Peyer's patch (tissue), 4 donors: Measurements from ENCODE around the gene SEC14L2. TPM values are rescaled to one million over a fixed set of nuclear protein-coding genes. Genes with fewer than 3 reads are reported as not detected.
"Not testable (repeated sequence)": the region's sequence is repeated elsewhere in the genome, so short reads cannot be mapped to it uniquely, and the experiment has no call there.

Experiments used
- DNase-seq, 3 donors: peaks; one replicate each; pipeline ENCODE4 v3.0.0-alpha.2; 2017 to 2019
- H3K27ac ChIP-seq, 4 donors: fragments of 200-600 bp; sonication (generic); one replicate each; pipeline ENCODE4 v1.5.1; 2016 to 2019
- H3K27me3 ChIP-seq, 2 donors: fragments of 200-600 bp; sonication (generic); one replicate each; pipeline ENCODE4 v1.5.1; 2019
- H3K36me3 ChIP-seq, 3 donors: fragments of 200-600 bp; sonication (generic); one replicate each; pipeline ENCODE4 v1.5.1; 2016 to 2019
- H3K4me1 ChIP-seq, 4 donors: fragments of 200-600 bp; sonication (generic); one replicate each; pipeline ENCODE4 v1.5.1; 2016 to 2019
- H3K4me3 ChIP-seq, 4 donors: fragments of 200-600 bp; sonication (generic); 1 replicate in 3 of 4; 2 replicates in 1 of 4; pipeline ENCODE4 v1.5.1; 2016 to 2019; ENCODE audit warnings: mild to moderate bottlenecking in 1 of 4
- H3K9me3 ChIP-seq, 4 donors: fragments of 200-600 bp; sonication (generic); one replicate each; pipeline ENCODE4 v1.5.1; 2016 to 2019; ENCODE audit warnings: mild to moderate bottlenecking in 1 of 4
- CTCF ChIP-seq, 6 experiments: fragments of 450-650 bp in 4 of 6; fragments of 200-600 bp in 2 of 6; sonication (generic) in 1 of 6; IDR thresholded peaks; one replicate each; pipeline ENCODE4 v1.5.1; 2017 to 2019; ENCODE audit warnings: antibody characterized with exemption in 6 of 6, mild to moderate bottlenecking in 3 of 6, moderate library complexity in 1 of 6
- POLR2A ChIP-seq, 2 donors: fragments of 450-650 bp; IDR thresholded peaks; one replicate each; pipeline ENCODE4 v1.5.1; 2017; ENCODE audit warnings: antibody characterized with exemption in 2 of 2, mild to moderate bottlenecking in 2 of 2, moderate library complexity in 2 of 2
- total RNA-seq, 4 donors: library from RNA; depleted of rRNA; stranded (reverse); fragments of >200 nt; gene quantifications; one replicate each; pipeline ENCODE4 v1.1.0, GENCODE V29; 2016

Gene SEC14L2
- total RNA-seq, 4 donors from 2014 or later: 3.3 to 53.6 (median 34.6) TPM

GRCh38 chr22:30402028-30402765 lies 5.4 kb downstream of the SEC14L2 start:
- Histone ChIP-seq H3K4me1 (peaks cover 0 to 28% (median 3%) of the 10 kb centered on the region in 4 donors), H3K36me3 (peaks cover 0 to 19% (median 0%) of the 10 kb centered on the region in 3 donors), H3K27ac (no peak overlapping the region), H3K9me3 (no peaks in the 10 kb centered on the region), H3K27me3 (no peaks in the 10 kb centered on the region), H3K4me3 (no peak overlapping the region)
- TF ChIP-seq POLR2A (IDR thresholded peaks at IDR 0.05) (no peak), CTCF (IDR thresholded peaks at IDR 0.05) (no peak)
- DNase-seq: no peak

DNA sequence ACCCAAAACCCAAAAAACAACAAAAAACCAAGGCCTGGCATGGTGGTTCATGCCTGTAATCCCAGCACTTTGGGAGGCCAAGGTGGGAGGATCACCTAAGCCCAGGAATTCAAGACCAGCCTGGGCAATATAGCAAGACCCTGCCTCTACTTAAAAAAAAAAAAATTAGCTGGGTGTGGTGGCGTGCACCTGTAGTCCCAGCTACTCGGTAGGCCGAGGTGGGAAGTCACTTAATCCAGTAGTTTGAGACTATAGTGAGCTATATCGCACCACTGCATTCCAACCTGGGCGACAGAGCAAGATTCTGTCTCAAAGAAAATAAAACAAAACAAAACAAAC lies 5.9 kb downstream of the SEC14L2 start:
- not testable (repeated sequence) for H3K4me3 ChIP-seq, H3K9me3 ChIP-seq, H3K27me3 ChIP-seq, DNase-seq
- Histone ChIP-seq H3K4me1 (peaks cover 0 to 23% (median 0%) of the 10 kb centered on the region in 4 donors), H3K36me3 (peaks cover 0 to 25% (median 0%) of the 10 kb centered on the region in 3 donors), H3K27ac (peak overlapping the region in 1 of 4 donors; percentile 25)

DNA sequence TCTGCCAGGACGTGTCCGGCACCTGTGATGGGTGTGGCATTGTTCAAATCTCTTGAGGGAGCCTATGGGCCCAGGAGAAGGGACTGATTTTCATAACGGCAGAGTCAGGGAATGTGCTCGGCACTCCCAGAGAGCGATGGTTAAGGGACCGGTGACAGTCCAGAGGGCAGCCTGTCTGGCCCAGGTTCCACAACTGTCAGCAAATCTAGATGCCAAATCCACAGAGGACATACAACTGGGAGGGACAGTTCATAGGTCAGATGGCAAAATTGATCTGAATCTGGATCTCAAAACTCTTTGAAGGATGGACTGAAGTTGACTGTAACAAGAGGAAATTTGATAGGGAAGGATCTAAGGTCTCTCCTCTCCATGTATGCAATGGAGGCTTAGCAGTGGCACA lies 7.5 kb downstream of the SEC14L2 start:
- H3K36me3 ChIP-seq: peaks cover 0 to 41% (median 0%) of the 10 kb centered on the region in 3 donors
- no peak for DNase-seq
- no peaks in the 10 kb centered on the region for H3K27me3 ChIP-seq
- TF ChIP-seq CTCF (IDR thresholded peaks at IDR 0.05) (no peak), POLR2A (IDR thresholded peaks at IDR 0.05) (no peak)
- peaks cover 0 to 9% (median 0%) of the 10 kb centered on the region in 4 donors for H3K4me1 ChIP-seq
- H3K4me3 ChIP-seq: no peak overlapping the region
- no peaks in the 10 kb centered on the region for H3K9me3 ChIP-seq
- peak overlapping the region in 1 of 4 donors; percentile 25 for H3K27ac ChIP-seq

DNA sequence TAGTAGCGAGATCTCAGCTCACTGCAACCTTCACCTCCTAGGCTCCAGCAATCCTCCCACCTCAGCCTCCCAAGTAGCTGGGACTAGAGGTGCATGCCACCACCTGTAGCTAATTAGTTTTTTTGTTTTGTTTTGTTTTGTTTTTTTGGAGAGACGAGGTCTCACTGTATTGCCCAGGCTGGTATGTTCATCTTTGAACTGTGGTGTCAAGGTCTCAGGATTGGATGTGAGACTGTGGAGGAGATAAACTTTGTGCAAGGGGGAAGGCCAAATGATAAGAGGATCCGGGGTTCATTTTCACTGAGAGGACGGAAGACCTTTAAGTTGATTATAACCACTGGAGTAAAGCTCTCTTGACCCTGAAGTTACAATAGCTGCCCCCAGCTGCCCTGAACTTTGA lies 8.9 kb downstream of the SEC14L2 start:
- peaks cover 0 to 55% (median 0%) of the 10 kb centered on the region in 3 donors for H3K36me3 ChIP-seq
- no peak for DNase-seq
- no peak overlapping the region for H3K27ac ChIP-seq
- no peak overlapping the region for H3K4me3 ChIP-seq
- H3K9me3 ChIP-seq: no peaks in the 10 kb centered on the region
- H3K4me1 ChIP-seq: peaks cover 0 to 9% (median 0%) of the 10 kb centered on the region in 4 donors
- no peaks in the 10 kb centered on the region for H3K27me3 ChIP-seq
- TF ChIP-seq POLR2A (IDR thresholded peaks at IDR 0.05): no peak
- TF ChIP-seq CTCF (IDR thresholded peaks at IDR 0.05): no peak

DNA sequence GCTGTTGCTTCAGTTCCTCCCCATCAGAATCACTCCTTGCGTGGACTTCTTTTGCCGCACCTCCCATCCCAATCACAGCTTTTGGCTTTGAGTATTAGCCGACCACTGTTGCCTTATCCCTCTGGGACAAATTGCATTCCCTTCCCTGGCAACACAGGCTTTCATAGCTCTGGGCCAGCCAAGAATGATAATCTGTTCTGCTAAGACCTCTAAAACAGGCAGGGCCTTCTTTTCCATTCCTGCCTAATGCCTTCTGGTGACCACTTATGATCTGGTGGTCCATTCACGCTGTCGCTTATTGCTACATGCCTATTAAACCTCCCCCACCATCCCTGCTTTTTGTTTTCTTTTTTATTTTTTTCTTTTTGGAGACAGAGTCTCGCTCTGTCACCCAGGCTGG lies 9.6 kb downstream of the SEC14L2 start:
- Histone ChIP-seq H3K9me3 (no peaks in the 10 kb centered on the region), H3K4me3 (no peak overlapping the region), H3K27ac (no peak overlapping the region), H3K36me3 (peaks cover 0 to 58% (median 0%) of the 10 kb centered on the region in 3 donors), H3K27me3 (no peaks in the 10 kb centered on the region), H3K4me1 (peaks cover 0 to 9% (median 0%) of the 10 kb centered on the region in 4 donors)
- DNase-seq: no peak
- TF ChIP-seq CTCF (IDR thresholded peaks at IDR 0.05) (no peak), POLR2A (IDR thresholded peaks at IDR 0.05) (no peak)

- no peak overlapping the region for H3K4me3 ChIP-seq
- no peaks in the 10 kb centered on the region for H3K9me3 ChIP-seq
- peaks cover 0 to 64% (median 0%) of the 10 kb centered on the region in 3 donors for H3K36me3 ChIP-seq
- no peak for TF ChIP-seq POLR2A (IDR thresholded peaks at IDR 0.05)
- TF ChIP-seq CTCF (IDR thresholded peaks at IDR 0.05): no peak
- peaks cover 0 to 3% (median 0%) of the 10 kb centered on the region in 4 donors for H3K4me1 ChIP-seq
- no peak overlapping the region for H3K27ac ChIP-seq
- H3K27me3 ChIP-seq: no peaks in the 10 kb centered on the region
- no peak for DNase-seq
Measured at GRCh38 chr22:30408388-30409102, 11.7 kb downstream of the SEC14L2 start.
